Duodenal mucosa (tissue), 2 donors: ENCODE data around the gene NIT1.
A peak's percentile ranks its signal among the peaks of the same experiment; 100 is the strongest.

ENCODE experiments used
- H3K27ac ChIP-seq: one replicate; pipeline ENCODE4 v1.7.0; 2013; ENCODE audit warnings: low read depth, low read length
- H3K27me3 ChIP-seq, 2 donors: one replicate each; pipeline ENCODE4 v1.7.0; 2013; ENCODE audit warnings: low read length in 2 of 2, control low read depth in 1 of 2; ENCODE audit not compliant: insufficient read depth in 2 of 2, control insufficient read depth in 1 of 2
- H3K36me3 ChIP-seq, 2 donors: one replicate each; pipeline ENCODE4 v1.7.0; 2013; ENCODE audit warnings: low read length in 2 of 2, control low read depth in 1 of 2; ENCODE audit not compliant: insufficient read depth in 2 of 2, control insufficient read depth in 1 of 2
- H3K4me1 ChIP-seq, 2 donors: one replicate each; pipeline ENCODE4 v1.7.0; 2013; ENCODE audit warnings: low read length in 2 of 2, control low read depth in 1 of 2; ENCODE audit not compliant: insufficient read depth in 2 of 2, control insufficient read depth in 1 of 2
- H3K4me3 ChIP-seq, 2 donors: one replicate each; pipeline ENCODE4 v1.7.0; 2013; ENCODE audit warnings: low read length in 2 of 2, low read depth in 1 of 2
- H3K9ac ChIP-seq, 2 donors: one replicate each; pipeline ENCODE4 v1.7.0; 2013; ENCODE audit warnings: low read length in 2 of 2, low read depth in 1 of 2
- H3K9me3 ChIP-seq, 2 donors: one replicate each; pipeline ENCODE4 v1.7.0; 2013; ENCODE audit warnings: low read length in 2 of 2, control low read depth in 1 of 2; ENCODE audit not compliant: control insufficient read depth in 1 of 2

NIT1 gene

GRCh38 chr1:161117759-161118581 lies at the start of gene NIT1, which contains the start of gene PFDN2:
TSS of gene NIT1 (plus strand) at chr1:161118105. CDS start at chr1:161118177, 72 bp downstream.
TSS of gene PFDN2 (minus strand) at chr1:161118037. CDS start at chr1:161118026, 11 bp downstream.
- Histone ChIP-seq H3K4me3 (peak within 1 kb of the TSS; percentile 92 to 100), H3K4me1 (peaks cover 33 to 60% of the 10 kb centered on the region in 2 donors), H3K27ac (peak within 1 kb of the TSS; percentile 95), H3K9me3 (no peaks in the 10 kb centered on the region), H3K27me3 (no peaks in the 10 kb centered on the region), H3K36me3 (peaks cover 29 to 39% of the 10 kb centered on the region in 2 donors), H3K9ac (peak within 1 kb of the TSS; percentile 99)

- Histone ChIP-seq H3K27me3 (no peaks in the 10 kb centered on the region), H3K36me3 (no peaks in the 10 kb centered on the region), H3K9me3 (no peaks in the 10 kb centered on the region), H3K9ac (peak overlapping the region; percentile 60 to 62), H3K4me1 (peaks cover 0 to 12% of the 10 kb centered on the region in 2 donors), H3K27ac (peak overlapping the region; percentile 65), H3K4me3 (peak overlapping the region; percentile 69 to 70)
Observed at GRCh38 chr1:161068306-161069234, 49.3 kb upstream of the NIT1 start.

- Histone ChIP-seq H3K9ac (peak overlapping the region; percentile 60 to 62), H3K4me1 (peaks cover 0 to 11% of the 10 kb centered on the region in 2 donors), H3K27me3 (no peaks in the 10 kb centered on the region), H3K9me3 (no peaks in the 10 kb centered on the region), H3K4me3 (peak overlapping the region; percentile 69 to 70), H3K36me3 (no peaks in the 10 kb centered on the region), H3K27ac (peak overlapping the region; percentile 65)
Observed at GRCh38 chr1:161069241-161069640, 48.7 kb upstream of the NIT1 start.

- Histone ChIP-seq H3K27ac (peak within 1 kb of the TSS; percentile 65), H3K4me1 (peaks cover 0 to 8% of the 10 kb centered on the region in 2 donors), H3K27me3 (no peaks in the 10 kb centered on the region), H3K9me3 (no peaks in the 10 kb centered on the region), H3K36me3 (no peaks in the 10 kb centered on the region), H3K4me3 (peak within 1 kb of the TSS; percentile 69 to 70), H3K9ac (peak within 1 kb of the TSS; percentile 60 to 62)
Observed at GRCh38 chr1:161069731-161070270, 48.1 kb upstream of the NIT1 start, which contains the start of gene ARHGAP30. TSS of gene ARHGAP30 (minus strand) at chr1:161069891. CDS start at chr1:161069624, 267 bp downstream.

GRCh38 chr1:161070761-161071160 lies 47.1 kb upstream of the NIT1 start:
- Histone ChIP-seq H3K4me1 (peaks cover 0 to 8% of the 10 kb centered on the region in 2 donors), H3K36me3 (no peaks in the 10 kb centered on the region), H3K9me3 (no peaks in the 10 kb centered on the region), H3K27ac (no peak overlapping the region), H3K9ac (no peak overlapping the region), H3K27me3 (no peaks in the 10 kb centered on the region), H3K4me3 (no peak overlapping the region)

- H3K27ac ChIP-seq, result no peak overlapping the region
- no peaks in the 10 kb centered on the region for H3K27me3 ChIP-seq
- H3K4me3 ChIP-seq, result no peak overlapping the region
- H3K36me3 ChIP-seq, result no peaks in the 10 kb centered on the region
- peaks cover 0 to 8% of the 10 kb centered on the region in 2 donors for H3K4me1 ChIP-seq
- H3K9ac ChIP-seq, result no peak overlapping the region
- no peaks in the 10 kb centered on the region for H3K9me3 ChIP-seq
Observed at GRCh38 chr1:161071886-161072371, 46.0 kb upstream of the NIT1 start.

GRCh38 chr1:161072751-161073449 lies 45.0 kb upstream of the NIT1 start:
- H3K36me3 ChIP-seq, result no peaks in the 10 kb centered on the region
- H3K4me1 ChIP-seq, result peaks cover 0 to 4% of the 10 kb centered on the region in 2 donors
- H3K9ac ChIP-seq, result no peak overlapping the region
- no peaks in the 10 kb centered on the region for H3K27me3 ChIP-seq
- no peak overlapping the region for H3K27ac ChIP-seq
- H3K4me3 ChIP-seq, result no peak overlapping the region
- no peaks in the 10 kb centered on the region for H3K9me3 ChIP-seq

GRCh38 chr1:161073474-161074121 lies 44.3 kb upstream of the NIT1 start:
- H3K4me3 ChIP-seq, result no peak overlapping the region
- H3K4me1 ChIP-seq, result no peaks in the 10 kb centered on the region
- H3K36me3 ChIP-seq, result no peaks in the 10 kb centered on the region
- no peaks in the 10 kb centered on the region for H3K27me3 ChIP-seq
- H3K9me3 ChIP-seq, result no peaks in the 10 kb centered on the region
- no peak overlapping the region for H3K27ac ChIP-seq
- H3K9ac ChIP-seq, result no peak overlapping the region
